Activated effector memory CD4-positive, alpha-beta T cell treated with anti-CD3 and anti-CD28 coated beads, Interleukin-2, amount 50 U/mL, for 16 hours (primary cell): Measurements from ENCODE around the gene PTPRM.

Source experiments
- DNase-seq: peaks from one replicate; pipeline ENCODE4 v3.0.0-alpha.2; 2020

The PTPRM gene

GRCh38 chr18:7821784-7822183 is 254.7 kb downstream of the PTPRM start:
- no peak for DNase-seq

GRCh38 chr18:7822435-7823331 is 255.6 kb downstream of the PTPRM start:
- no peak for DNase-seq

- DNase-seq = no peak
Observed at GRCh38 chr18:7824970-7825369, 257.9 kb downstream of the PTPRM start.

- no peak for DNase-seq
Observed at GRCh38 chr18:7830468-7830867, 263.4 kb downstream of the PTPRM start.

GRCh38 chr18:7839548-7839947 is 272.4 kb downstream of the PTPRM start:
- DNase-seq = no peak

GRCh38 chr18:7840411-7840810 is 273.3 kb downstream of the PTPRM start:
- no peak for DNase-seq

- DNase-seq = no peak
Observed at GRCh38 chr18:7844017-7844416, 276.9 kb downstream of the PTPRM start.

- DNase-seq = no peak
Observed at GRCh38 chr18:7844418-7844817, 277.3 kb downstream of the PTPRM start.

- DNase-seq = no peak
Observed at GRCh38 chr18:7846335-7846734, 279.2 kb downstream of the PTPRM start.

GRCh38 chr18:7847357-7848053 is 280.4 kb downstream of the PTPRM start:
- DNase-seq = no peak

- no peak for DNase-seq
Observed at GRCh38 chr18:7848054-7848412, 280.9 kb downstream of the PTPRM start.

GRCh38 chr18:7850446-7850845 is 283.3 kb downstream of the PTPRM start:
- DNase-seq = no peak

GRCh38 chr18:7855028-7855427 is 287.9 kb downstream of the PTPRM start:
- no peak for DNase-seq

- DNase-seq = no peak
Observed at GRCh38 chr18:7855671-7856070, 288.6 kb downstream of the PTPRM start.

- no peak for DNase-seq
Observed at GRCh38 chr18:7856116-7856515, 289.0 kb downstream of the PTPRM start.

- DNase-seq = no peak
Observed at GRCh38 chr18:7856733-7857132, 289.6 kb downstream of the PTPRM start.

GRCh38 chr18:7857562-7857961 is 290.4 kb downstream of the PTPRM start:
- no peak for DNase-seq

- DNase-seq = no peak
Observed at GRCh38 chr18:7859122-7859521, 292.0 kb downstream of the PTPRM start.

- DNase-seq = no peak
Observed at GRCh38 chr18:7870266-7870665, 303.1 kb downstream of the PTPRM start.

GRCh38 chr18:7870855-7871254 is 303.7 kb downstream of the PTPRM start:
- no peak for DNase-seq

- no peak for DNase-seq
Observed at GRCh38 chr18:7871560-7872456, 304.7 kb downstream of the PTPRM start.

GRCh38 chr18:7872569-7872968 is 305.5 kb downstream of the PTPRM start:
- no peak for DNase-seq

GRCh38 chr18:7873316-7873715 is 306.2 kb downstream of the PTPRM start:
- DNase-seq = no peak
